Upper lobe of right lung (tissue), 1 donor: Measurements from ENCODE around the gene EHD4. TPM values are rescaled to one million over a fixed set of nuclear protein-coding genes. Genes with fewer than 3 reads are reported as not detected.

Experiments
- ATAC-seq: fragments of 200-7000 bp; cut with Tn5 transposase; one replicate; pipeline ENCODE4 v1.9.1; 2020; ENCODE audit warnings: mild to moderate bottlenecking, moderate library complexity
- DNase-seq: peaks from one replicate; pipeline ENCODE4 v3.0.0-alpha.2; 2020
- H3K27ac ChIP-seq: fragments of 200-600 bp; one replicate; pipeline ENCODE4 v1.8.0; 2022
- H3K27me3 ChIP-seq: fragments of 200-600 bp; one replicate; pipeline ENCODE4 v1.8.0; 2022; ENCODE audit warnings: mild to moderate bottlenecking
- H3K36me3 ChIP-seq: fragments of 200-600 bp; one replicate; pipeline ENCODE4 v1.8.0; 2022
- H3K4me1 ChIP-seq: fragments of 200-600 bp; one replicate; pipeline ENCODE4 v1.8.0; 2022
- H3K4me3 ChIP-seq: fragments of 200-600 bp; one replicate; pipeline ENCODE4 v1.8.0; 2022; ENCODE audit warnings: mild to moderate bottlenecking
- H3K9me3 ChIP-seq: fragments of 200-600 bp; one replicate; pipeline ENCODE4 v1.8.0; 2022
- intact Hi-C: fragments of 100-400 bp; cut with DNase I; formaldehyde crosslinking; loops from one replicate; pipeline ENCODE4 v1.11.0; 2022
- total RNA-seq: library from RNA; stranded (reverse); fragmentation: NEBNext Ultra II Directional; extraction: Animal tissue kit (Norgen Biotek cat#: 25700); gene quantifications from one replicate; pipeline ENCODE4 v1.2.1, GENCODE V29; 2021
- TF ChIP-seq, protein P1 (sequence below): fragments of 200-600 bp; IDR thresholded peaks from one replicate; pipeline ENCODE4 v1.8.0; 2022; ENCODE audit warnings: antibody characterized with exemption
- donor health status: DM: no; HTN: yes; CAD: no; lungs with severe emphysema.

The EHD4 gene
- total RNA-seq, 1 donor from 2014 or later, result 39.5 TPM

DNA sequence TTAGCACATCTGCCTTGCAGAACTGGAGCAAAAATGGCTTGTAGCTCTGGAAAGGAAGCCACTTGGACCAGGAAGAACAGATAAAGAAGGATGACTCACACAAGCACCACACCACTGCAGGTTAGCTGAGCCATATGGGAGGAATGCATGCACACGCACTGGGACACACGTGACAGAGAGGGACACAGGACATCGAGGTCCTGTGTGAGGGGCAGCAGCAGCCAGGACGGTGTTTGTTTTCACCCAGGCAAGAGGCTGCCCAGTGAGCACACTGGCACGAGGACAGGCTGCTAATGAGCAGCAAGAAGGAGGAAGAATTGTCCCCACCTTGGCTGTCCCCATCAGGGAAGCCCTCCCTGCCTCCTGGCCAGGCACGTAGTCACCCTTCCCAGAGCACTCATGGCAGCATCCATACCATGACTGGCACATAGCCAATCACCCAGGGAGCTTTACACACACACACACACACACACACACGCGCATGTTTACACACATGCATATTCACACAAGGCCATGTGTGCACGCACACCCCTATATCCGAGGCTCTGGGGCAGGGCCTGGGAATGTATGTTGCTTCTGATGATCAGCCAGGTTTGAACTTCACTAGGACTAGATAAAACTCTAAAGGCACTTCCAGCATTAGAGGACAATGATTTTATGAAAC, 54.5 kb downstream of the EHD4 start:
- Histone ChIP-seq H3K4me1 (peaks cover 57% of the 10 kb centered on the region), H3K27ac (peak overlapping the region; percentile 36), H3K36me3 (peaks cover 25% of the 10 kb centered on the region), H3K27me3 (no peaks in the 10 kb centered on the region), H3K9me3 (no peaks in the 10 kb centered on the region), H3K4me3 (no peak overlapping the region)
- TF ChIP-seq, protein P1, sequence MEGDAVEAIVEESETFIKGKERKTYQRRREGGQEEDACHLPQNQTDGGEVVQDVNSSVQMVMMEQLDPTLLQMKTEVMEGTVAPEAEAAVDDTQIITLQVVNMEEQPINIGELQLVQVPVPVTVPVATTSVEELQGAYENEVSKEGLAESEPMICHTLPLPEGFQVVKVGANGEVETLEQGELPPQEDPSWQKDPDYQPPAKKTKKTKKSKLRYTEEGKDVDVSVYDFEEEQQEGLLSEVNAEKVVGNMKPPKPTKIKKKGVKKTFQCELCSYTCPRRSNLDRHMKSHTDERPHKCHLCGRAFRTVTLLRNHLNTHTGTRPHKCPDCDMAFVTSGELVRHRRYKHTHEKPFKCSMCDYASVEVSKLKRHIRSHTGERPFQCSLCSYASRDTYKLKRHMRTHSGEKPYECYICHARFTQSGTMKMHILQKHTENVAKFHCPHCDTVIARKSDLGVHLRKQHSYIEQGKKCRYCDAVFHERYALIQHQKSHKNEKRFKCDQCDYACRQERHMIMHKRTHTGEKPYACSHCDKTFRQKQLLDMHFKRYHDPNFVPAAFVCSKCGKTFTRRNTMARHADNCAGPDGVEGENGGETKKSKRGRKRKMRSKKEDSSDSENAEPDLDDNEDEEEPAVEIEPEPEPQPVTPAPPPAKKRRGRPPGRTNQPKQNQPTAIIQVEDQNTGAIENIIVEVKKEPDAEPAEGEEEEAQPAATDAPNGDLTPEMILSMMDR, result no peak
- DNase-seq, result peak; percentile 49
- peak; percentile 18 for ATAC-seq
- intact Hi-C loops, result no loop called here

DNA sequence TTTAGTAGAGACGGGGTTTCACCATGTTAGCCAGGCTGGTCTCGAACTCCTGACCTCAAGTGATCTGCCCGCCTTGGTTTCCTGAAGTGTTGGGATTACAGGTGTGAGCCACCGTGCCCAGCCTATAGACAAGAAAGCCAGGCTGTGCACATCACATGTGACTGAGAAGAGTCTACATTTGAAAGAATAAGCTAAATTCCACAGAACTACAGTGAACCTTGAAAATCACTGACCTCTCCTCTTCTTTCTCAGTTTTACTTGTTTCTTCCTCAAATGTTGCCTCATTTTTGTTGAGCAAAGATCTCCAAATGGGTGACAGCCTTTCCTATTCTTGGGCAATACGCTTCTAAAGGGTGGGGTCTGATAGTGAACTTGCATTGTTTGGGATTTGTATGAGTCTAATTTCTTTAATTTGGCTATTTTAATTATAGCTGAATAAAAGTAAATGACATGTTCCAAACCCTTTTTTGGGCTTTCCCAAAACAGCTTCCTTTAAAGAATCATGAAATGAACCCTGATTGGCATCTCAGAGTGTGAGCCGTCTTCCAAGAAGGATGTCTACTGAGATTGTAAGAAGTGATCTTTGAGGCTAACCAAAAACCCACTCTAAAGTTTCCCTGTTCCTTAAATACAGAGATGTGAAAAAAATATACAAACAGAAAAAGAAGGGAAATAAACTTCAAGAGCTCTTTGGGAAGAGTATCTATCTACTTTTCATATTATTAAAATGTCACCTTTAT, 56.9 kb downstream of the EHD4 start:
- H3K27me3 ChIP-seq, result no peaks in the 10 kb centered on the region
- intact Hi-C loops, result no loop called here
- TF ChIP-seq, protein P1, result no peak
- peak overlapping the region; percentile 55 for H3K27ac ChIP-seq
- ATAC-seq (peak; percentile 52), DNase-seq (peak; percentile 3)
- peaks cover 39% of the 10 kb centered on the region for H3K4me1 ChIP-seq
- H3K9me3 ChIP-seq, result no peaks in the 10 kb centered on the region
- H3K4me3 ChIP-seq, result no peak overlapping the region
- peaks cover 25% of the 10 kb centered on the region for H3K36me3 ChIP-seq

DNA sequence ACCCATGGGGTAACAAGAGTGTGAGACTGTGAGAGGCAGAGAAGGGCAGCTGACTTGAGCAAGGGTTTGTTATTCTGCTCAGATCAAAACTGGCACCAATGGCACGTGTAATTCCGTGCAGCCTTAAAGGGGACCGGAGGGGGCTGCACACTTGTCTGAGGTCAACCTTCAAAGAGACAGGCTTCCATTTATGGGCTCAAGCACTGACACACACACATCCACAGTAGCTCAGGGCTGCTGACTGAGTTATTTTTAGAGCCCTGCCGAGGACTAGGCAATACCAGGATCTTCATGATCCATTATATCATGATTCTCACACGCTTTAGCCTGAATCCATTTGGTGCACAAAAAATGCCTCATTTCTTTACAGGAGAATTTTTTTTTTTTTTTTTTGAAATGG, 57.9 kb downstream of the EHD4 start:
- TF ChIP-seq, protein P1, result no peak
- Histone ChIP-seq H3K27ac (no peak overlapping the region), H3K36me3 (peaks cover 30% of the 10 kb centered on the region), H3K9me3 (no peaks in the 10 kb centered on the region), H3K27me3 (no peaks in the 10 kb centered on the region), H3K4me3 (no peak overlapping the region), H3K4me1 (peaks cover 33% of the 10 kb centered on the region)
- no peak for ATAC-seq
- intact Hi-C loops, result no loop called here
- peak; percentile 2 for DNase-seq

DNA sequence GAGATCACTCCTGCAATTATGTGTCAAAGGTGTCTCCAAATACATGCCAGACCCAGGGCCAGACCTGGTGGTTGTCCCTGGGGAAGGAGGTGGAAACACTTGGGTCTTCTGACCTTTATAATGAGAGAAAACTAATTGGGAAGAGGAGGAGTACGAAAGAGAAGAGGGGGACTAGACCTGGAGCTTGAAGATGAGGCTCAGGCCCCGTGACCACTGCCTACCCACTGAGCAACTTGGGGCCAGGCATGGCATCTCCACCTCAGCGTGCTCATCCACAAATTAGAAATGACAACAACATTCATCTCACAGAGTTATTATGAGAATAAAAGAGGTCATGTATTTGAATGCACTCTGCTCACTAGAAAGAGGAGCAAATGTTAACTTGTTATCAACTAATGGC, 59.1 kb downstream of the EHD4 start:
- TF ChIP-seq, protein P1, result no peak
- no peak overlapping the region for H3K4me3 ChIP-seq
- H3K9me3 ChIP-seq, result no peaks in the 10 kb centered on the region
- H3K27me3 ChIP-seq, result no peaks in the 10 kb centered on the region
- intact Hi-C loops, result no loop called here
- no peak for ATAC-seq
- H3K27ac ChIP-seq, result no peak overlapping the region
- H3K4me1 ChIP-seq, result peaks cover 29% of the 10 kb centered on the region
- peaks cover 31% of the 10 kb centered on the region for H3K36me3 ChIP-seq
- no peak for DNase-seq

DNA sequence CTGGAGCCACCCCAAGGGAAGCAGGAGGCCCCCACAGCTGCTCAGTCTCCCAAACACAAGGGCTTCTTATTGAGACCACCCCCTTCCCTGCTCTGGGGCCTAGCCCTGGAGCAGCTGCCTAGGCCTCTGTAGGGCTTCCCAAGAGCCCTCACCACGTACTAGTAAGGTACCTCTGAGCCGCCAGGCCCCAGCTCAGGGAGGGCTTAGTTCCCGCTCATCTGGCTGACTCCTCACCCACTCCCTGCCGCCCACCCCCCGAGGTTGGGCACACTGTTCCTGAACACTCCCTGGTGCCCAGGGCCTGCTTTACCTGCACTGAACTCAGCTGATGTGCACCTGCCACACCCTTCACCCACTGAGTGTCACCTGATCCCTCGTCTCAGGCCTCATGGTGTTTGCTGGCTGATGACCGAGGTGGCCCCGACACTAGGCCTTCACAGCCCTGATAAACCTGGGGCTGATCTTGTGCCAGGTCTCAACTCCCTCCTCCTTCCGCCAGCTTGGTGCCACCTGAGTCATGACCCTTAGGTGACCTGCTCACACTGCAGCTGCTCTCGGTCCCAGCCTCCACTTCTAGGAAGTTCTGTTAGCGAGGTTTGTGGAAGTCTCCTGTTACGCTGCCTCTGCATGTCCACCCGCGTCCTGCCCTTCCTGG, 60.5 kb downstream of the EHD4 start:
- intact Hi-C loops, result no loop called here
- H3K36me3 ChIP-seq, result peaks cover 39% of the 10 kb centered on the region
- H3K9me3 ChIP-seq, result no peaks in the 10 kb centered on the region
- ATAC-seq (peak; percentile 25), DNase-seq (no peak)
- no peaks in the 10 kb centered on the region for H3K27me3 ChIP-seq
- H3K4me1 ChIP-seq, result peaks cover 18% of the 10 kb centered on the region
- TF ChIP-seq, protein P1, result no peak
- H3K27ac ChIP-seq, result no peak overlapping the region
- no peak overlapping the region for H3K4me3 ChIP-seq
